SK-N-SH (cell line): Measurements from ENCODE around the gene COBLL1. TPM values are rescaled to one million over a fixed set of nuclear protein-coding genes. Genes with fewer than 3 reads are reported as not detected.

Experiments
- CTCF ChIA-PET: fragments of 300-600, 350-600 bp; formaldehyde crosslinking; extraction: SDS; loops from one replicate; lab custom pipeline; 2021; lab: Yijun Ruan, JAX
- POLR2A ChIA-PET: fragments of 350-600 bp; sonication (Branson Sonifier 250); formaldehyde crosslinking; extraction: SDS; loops from one replicate; lab custom pipeline; 2020; ENCODE audit warnings: antibody characterized with exemption, inconsistent platforms; lab: Yijun Ruan, JAX
- DNase-seq: peaks from one replicate; pipeline ENCODE4 v3.0.0; 2012
- H2AFZ ChIP-seq: fragments of 200-600 bp; sonication (generic); 2 replicates; pipeline ENCODE4 v1.8.1; 2016; ENCODE audit warnings: antibody characterized with exemption, mild to moderate bottlenecking, low read depth
- H3F3A ChIP-seq: fragments of 200-600 bp; sonication (generic); replicated peaks from 2 replicates; pipeline ENCODE3; 2016; ENCODE audit warnings: antibody characterized with exemption, mild to moderate bottlenecking; ENCODE audit not compliant: insufficient read depth
- H3K27ac ChIP-seq, 2 experiments: fragments of 200-500 bp in 1 of 2; fragments of 200-600 bp in 1 of 2; sonication (Bioruptor generic) in 1 of 2; sonication (generic), shearing (Covaris generic) in 1 of 2; 2 replicates each; pipeline versions ENCODE4 v1.5.1 to v1.6.1; 2014 to 2016; ENCODE audit warnings: low read depth in 2 of 2, inconsistent platforms in 1 of 2, low read length in 1 of 2, mild to moderate bottlenecking in 1 of 2, mixed read lengths in 1 of 2
- H3K27me3 ChIP-seq: fragments of 200-600 bp; sonication (generic), shearing (Covaris generic); 2 replicates; pipeline ENCODE4 v1.6.1; 2016; ENCODE audit warnings: mixed run types; ENCODE audit not compliant: insufficient read depth
- H3K36me3 ChIP-seq, 2 experiments: fragments of 200-500 bp in 1 of 2; fragments of 200-600 bp in 1 of 2; sonication (Bioruptor generic) in 1 of 2; sonication (generic) in 1 of 2; replicated peaks in 1 of 2; 2 replicates each; pipeline versions ENCODE3 to v1.5.1; 2014 to 2016; ENCODE audit warnings: low read length in 1 of 2, mild to moderate bottlenecking in 1 of 2; ENCODE audit not compliant: insufficient read depth in 2 of 2, control insufficient read depth in 1 of 2
- H3K4me1 ChIP-seq, 2 experiments: fragments of 200-500 bp in 1 of 2; fragments of 200-600 bp in 1 of 2; sonication (Bioruptor generic) in 1 of 2; sonication (generic), shearing (Covaris generic) in 1 of 2; 2 replicates each; pipeline versions ENCODE4 v1.5.1 to v1.6.1; 2014 to 2016; ENCODE audit warnings: low read depth in 1 of 2, low read length in 1 of 2, mixed run types in 1 of 2; ENCODE audit not compliant: insufficient read depth in 2 of 2, control insufficient read depth in 1 of 2
- H3K4me2 ChIP-seq: fragments of 200-600 bp; sonication (generic), shearing (Covaris generic); 2 replicates; pipeline ENCODE4 v1.6.1; 2017; ENCODE audit warnings: mixed run types
- H3K4me3 ChIP-seq, 2 experiments: fragments of 200-500 bp in 1 of 2; fragments of 200-600 bp in 1 of 2; sonication (Bioruptor generic) in 1 of 2; sonication (generic), shearing (Covaris generic) in 1 of 2; 2 replicates each; pipeline versions ENCODE4 v1.5.1 to v1.8.1; 2014 to 2016; ENCODE audit warnings: low read depth in 2 of 2, inconsistent platforms in 1 of 2, low read length in 1 of 2, mild to moderate bottlenecking in 1 of 2, mixed read lengths in 1 of 2, moderate library complexity in 1 of 2
- H3K79me2 ChIP-seq: fragments of 200-600 bp; sonication (generic); 2 replicates; pipeline ENCODE4 v1.8.1; 2017; ENCODE audit warnings: mild to moderate bottlenecking; ENCODE audit not compliant: insufficient read depth
- H3K9ac ChIP-seq: fragments of 200-600 bp; sonication (generic); 2 replicates; pipeline ENCODE4 v1.6.1; 2017; ENCODE audit warnings: mixed run types
- H3K9me2 ChIP-seq: fragments of 200-600 bp; sonication (generic); 2 replicates; pipeline ENCODE4 v1.6.1; 2017; ENCODE audit warnings: mixed run types
- H3K9me3 ChIP-seq: fragments of 200-600 bp; sonication (generic); 2 replicates; pipeline ENCODE4 v1.6.1; 2017; ENCODE audit warnings: mixed run types, mild to moderate bottlenecking, moderate library complexity
- H4K20me1 ChIP-seq: fragments of 200-600 bp; sonication (generic); 2 replicates; pipeline ENCODE4 v1.6.1; 2017; ENCODE audit warnings: mild to moderate bottlenecking, mixed run types; ENCODE audit not compliant: insufficient read depth
- CHD2 ChIP-seq: fragments of 150-350 bp; IDR thresholded peaks from 2 replicates; pipeline ENCODE4 v1.6.1; 2018; ENCODE audit warnings: low read length; ENCODE audit not compliant: partially characterized antibody
- CTCF ChIP-seq: fragments of 200-600 bp; sonication (generic); IDR thresholded peaks from 2 replicates; pipeline ENCODE4 v1.6.1; 2017; ENCODE audit warnings: antibody characterized with exemption, mild to moderate bottlenecking, moderate library complexity
- EP300 ChIP-seq, 2 experiments: IDR thresholded peaks; 2 replicates each; pipeline versions ENCODE4 v1.4.0 to v1.6.1; 2012; ENCODE audit warnings: borderline replicate concordance in 1 of 2, low read depth in 1 of 2, low read length in 1 of 2
- FOXM1 ChIP-seq: IDR thresholded peaks from 2 replicates; pipeline ENCODE4 v1.4.0; 2012; ENCODE audit warnings: low read depth, mild to moderate bottlenecking
- GATA2 ChIP-seq: sonication (generic); formaldehyde crosslinking; IDR thresholded peaks from 2 replicates; pipeline ENCODE4 v1.5.0; 2020; ENCODE audit warnings: mild to moderate bottlenecking, missing genetic modification reagents
- MAX ChIP-seq: IDR thresholded peaks from 2 replicates; pipeline ENCODE4 v1.4.0; 2012; ENCODE audit warnings: low read depth
- MXI1 ChIP-seq: IDR thresholded peaks from 2 replicates; pipeline ENCODE4 v1.6.1; 2012; ENCODE audit warnings: mild to moderate bottlenecking, low read depth, low read length, improper control_type of control experiment
- NFIC ChIP-seq: IDR thresholded peaks from 2 replicates; pipeline ENCODE4 v1.4.0; 2012; ENCODE audit warnings: borderline replicate concordance
- NRF1 ChIP-seq: IDR thresholded peaks from 2 replicates; pipeline ENCODE4 v1.6.1; 2012; ENCODE audit warnings: low read depth, mild to moderate bottlenecking, low read length
- PBX3 ChIP-seq: IDR thresholded peaks from 2 replicates; pipeline ENCODE4; 2012
- RCOR1 ChIP-seq: fragments of 150-350 bp; IDR thresholded peaks from 2 replicates; pipeline ENCODE4 v1.6.1; 2017; ENCODE audit warnings: antibody characterized with exemption, low read length
- RXRA ChIP-seq: IDR thresholded peaks from 2 replicates; pipeline ENCODE4 v1.4.0; 2012; ENCODE audit warnings: low read depth, mild to moderate bottlenecking, borderline replicate concordance
- SIN3A ChIP-seq: IDR thresholded peaks from 2 replicates; pipeline ENCODE4 v1.6.1; 2012; ENCODE audit warnings: low read depth, mild to moderate bottlenecking, low read length, moderate library complexity, borderline replicate concordance
- SMC3 ChIP-seq: IDR thresholded peaks from 2 replicates; pipeline ENCODE4 v1.6.1; 2012; ENCODE audit warnings: low read depth, low read length, improper control_type of control experiment
- TCF12 ChIP-seq: IDR thresholded peaks from 2 replicates; pipeline ENCODE4 v1.4.0; 2012
- TEAD4 ChIP-seq: IDR thresholded peaks from 2 replicates; pipeline ENCODE4 v1.4.0; 2012; ENCODE audit warnings: mild to moderate bottlenecking, borderline replicate concordance; ENCODE audit not compliant: insufficient read depth
- WGBS: methylation state at CpG from one replicate; pipeline ENCODE4 v1.1.6; 2017; ENCODE audit warnings: low lambda C conversion rate; 5-methylcytosine and 5-hydroxymethylcytosine counted together
- polyA plus RNA-seq, 3 experiments: library from polyadenylated mRNA; depleted of rRNA; stranded (reverse); fragments of >200 nt; gene quantifications; 2 replicates each; pipeline ENCODE4 v1.2.3, GENCODE V29; 2012
- TF ChIP-seq, protein P1 (sequence below): fragments of 150-350 bp; IDR thresholded peaks from 2 replicates; pipeline ENCODE4 v1.6.1; 2017; ENCODE audit warnings: antibody characterized with exemption, low read length, low read depth, borderline replicate concordance
- TF ChIP-seq, protein P2 (sequence below): IDR thresholded peaks from 2 replicates; pipeline ENCODE4 v1.4.0; 2012; ENCODE audit warnings: low read depth, borderline replicate concordance

Gene COBLL1
- polyA plus RNA-seq, 1 of the 3 experiments (the other 2 are of a cell fraction): 3.1 TPM

- TF ChIP-seq TEAD4: no peak
- no peak for TF ChIP-seq RXRA
- no peak for TF ChIP-seq CTCF
- no peak for TF ChIP-seq MAX
- no peak for TF ChIP-seq SIN3A
- no peak for TF ChIP-seq SMC3
- TF ChIP-seq TCF12: peak; percentile 81
- TF ChIP-seq, protein P1, sequence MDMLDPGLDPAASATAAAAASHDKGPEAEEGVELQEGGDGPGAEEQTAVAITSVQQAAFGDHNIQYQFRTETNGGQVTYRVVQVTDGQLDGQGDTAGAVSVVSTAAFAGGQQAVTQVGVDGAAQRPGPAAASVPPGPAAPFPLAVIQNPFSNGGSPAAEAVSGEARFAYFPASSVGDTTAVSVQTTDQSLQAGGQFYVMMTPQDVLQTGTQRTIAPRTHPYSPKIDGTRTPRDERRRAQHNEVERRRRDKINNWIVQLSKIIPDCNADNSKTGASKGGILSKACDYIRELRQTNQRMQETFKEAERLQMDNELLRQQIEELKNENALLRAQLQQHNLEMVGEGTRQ: no peak
- TF ChIP-seq RCOR1: no peak
- TF ChIP-seq FOXM1: no peak
- peak; percentile 66 for TF ChIP-seq PBX3
- TF ChIP-seq EP300 (IDR thresholded peaks at IDR 0.05; ENCODE audit: borderline replicate concordance in 1 of 2, low read depth in 1 of 2, low read length in 1 of 2): peak in 1 of 2 experiments; percentile 68; a peak in 1 of 4 replicates
- TF ChIP-seq MXI1: no peak
Measured at GRCh38 chr2:164691346-164691887, 150.2 kb downstream of the COBLL1 start (continued).

GRCh38 chr2:164690361-164690760 lies 151.3 kb downstream of the COBLL1 start:
- H3K27ac ChIP-seq: peak overlapping the region in 1 of 2 experiments; percentile 84; a peak in 1 of 4 replicates
- H3K9me3 ChIP-seq: no peaks in the 10 kb centered on the region
- 60% methylated on average over 2 of the region's 2 CpGs for WGBS
- H3K27me3 ChIP-seq: no peaks in the 10 kb centered on the region
- H3K9me2 ChIP-seq: no peaks in the 10 kb centered on the region
- ChIA-PET POLR2A (no interaction called here), CTCF (interaction anchor here (0.7 to 1.8 kb wide), 5 partner anchors 26 to 889 kb away, joined by 3 to 7 read pairs (median 3); no protein-coding TSS in a partner anchor)
- H3K36me3 ChIP-seq: peaks cover 0 to 17% of the 10 kb centered on the region in 2 experiments
- no peak overlapping the region for H3K4me3 ChIP-seq
- DNase-seq: peak; percentile 8
- no peak overlapping the region for H3K9ac ChIP-seq
- H4K20me1 ChIP-seq: no peaks in the 10 kb centered on the region
- no peak overlapping the region for H3K4me2 ChIP-seq
- H3K79me2 ChIP-seq: no peaks in the 10 kb centered on the region
- H2AFZ ChIP-seq: no peak overlapping the region
- TF ChIP-seq, protein P2, sequence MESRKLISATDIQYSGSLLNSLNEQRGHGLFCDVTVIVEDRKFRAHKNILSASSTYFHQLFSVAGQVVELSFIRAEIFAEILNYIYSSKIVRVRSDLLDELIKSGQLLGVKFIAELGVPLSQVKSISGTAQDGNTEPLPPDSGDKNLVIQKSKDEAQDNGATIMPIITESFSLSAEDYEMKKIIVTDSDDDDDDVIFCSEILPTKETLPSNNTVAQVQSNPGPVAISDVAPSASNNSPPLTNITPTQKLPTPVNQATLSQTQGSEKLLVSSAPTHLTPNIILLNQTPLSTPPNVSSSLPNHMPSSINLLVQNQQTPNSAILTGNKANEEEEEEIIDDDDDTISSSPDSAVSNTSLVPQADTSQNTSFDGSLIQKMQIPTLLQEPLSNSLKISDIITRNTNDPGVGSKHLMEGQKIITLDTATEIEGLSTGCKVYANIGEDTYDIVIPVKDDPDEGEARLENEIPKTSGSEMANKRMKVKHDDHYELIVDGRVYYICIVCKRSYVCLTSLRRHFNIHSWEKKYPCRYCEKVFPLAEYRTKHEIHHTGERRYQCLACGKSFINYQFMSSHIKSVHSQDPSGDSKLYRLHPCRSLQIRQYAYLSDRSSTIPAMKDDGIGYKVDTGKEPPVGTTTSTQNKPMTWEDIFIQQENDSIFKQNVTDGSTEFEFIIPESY: no peak
- no peak for TF ChIP-seq NRF1
- TF ChIP-seq EP300 (IDR thresholded peaks at IDR 0.05; ENCODE audit: borderline replicate concordance in 1 of 2, low read depth in 1 of 2, low read length in 1 of 2): no peak
- TF ChIP-seq CHD2: peak; percentile 24
- 0 out of 2 replicates have a peak, but pooled peaks have one; percentile 29 for TF ChIP-seq GATA2
- TF ChIP-seq PBX3: no peak
- no peak for TF ChIP-seq FOXM1
- peak; percentile 75 for TF ChIP-seq RCOR1
- no peak for TF ChIP-seq NFIC
- H3K4me1 ChIP-seq: peaks cover 0 to 26% of the 10 kb centered on the region in 2 experiments; a peak in 2 of 4 replicates
- H3F3A ChIP-seq: peaks cover 7% of the 10 kb centered on the region
